ENCODE data around the gene IKZF2.

IKZF2 gene

DNA sequence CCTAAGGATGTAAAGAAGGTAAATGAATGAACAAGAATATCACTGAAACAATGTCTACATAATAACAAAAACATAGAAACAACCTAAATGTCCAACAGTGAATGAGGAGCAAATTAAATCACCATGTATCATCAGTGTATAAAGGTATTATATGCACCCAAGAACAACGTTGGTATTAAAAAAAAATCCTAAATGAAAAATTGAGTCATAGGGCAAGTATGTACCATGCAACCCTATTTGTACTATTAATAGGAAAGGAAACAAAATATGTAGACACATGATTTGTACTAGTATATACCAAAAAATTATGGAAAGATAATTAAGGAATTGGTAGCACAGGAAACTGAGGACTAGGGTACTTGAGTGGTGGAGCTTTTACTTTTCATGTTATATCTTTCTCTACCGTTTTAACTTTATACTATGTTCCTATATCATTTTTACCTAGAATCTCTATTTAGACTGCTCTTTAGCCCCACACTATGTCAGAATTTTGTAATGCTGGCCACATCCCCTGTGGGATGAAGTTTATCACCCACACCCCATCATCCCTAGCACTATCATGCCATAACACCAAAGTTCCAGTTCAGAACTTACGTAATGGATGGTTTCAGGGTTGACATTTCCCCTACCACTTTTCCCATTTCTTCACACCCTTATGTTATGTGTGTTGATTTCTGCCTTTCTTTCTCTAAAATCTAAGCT lies 25.6 kb downstream of the IKZF2 start:
- no peak overlapping the region for H3K27ac ChIP-seq
- ChIA-PET POLR2A (ENCODE audit: low non-redundant PET) (no interaction called here), CTCF (no interaction called here)
- no peak for DNase-seq (ENCODE audit: low spot score)
- TF ChIP-seq, protein P1, sequence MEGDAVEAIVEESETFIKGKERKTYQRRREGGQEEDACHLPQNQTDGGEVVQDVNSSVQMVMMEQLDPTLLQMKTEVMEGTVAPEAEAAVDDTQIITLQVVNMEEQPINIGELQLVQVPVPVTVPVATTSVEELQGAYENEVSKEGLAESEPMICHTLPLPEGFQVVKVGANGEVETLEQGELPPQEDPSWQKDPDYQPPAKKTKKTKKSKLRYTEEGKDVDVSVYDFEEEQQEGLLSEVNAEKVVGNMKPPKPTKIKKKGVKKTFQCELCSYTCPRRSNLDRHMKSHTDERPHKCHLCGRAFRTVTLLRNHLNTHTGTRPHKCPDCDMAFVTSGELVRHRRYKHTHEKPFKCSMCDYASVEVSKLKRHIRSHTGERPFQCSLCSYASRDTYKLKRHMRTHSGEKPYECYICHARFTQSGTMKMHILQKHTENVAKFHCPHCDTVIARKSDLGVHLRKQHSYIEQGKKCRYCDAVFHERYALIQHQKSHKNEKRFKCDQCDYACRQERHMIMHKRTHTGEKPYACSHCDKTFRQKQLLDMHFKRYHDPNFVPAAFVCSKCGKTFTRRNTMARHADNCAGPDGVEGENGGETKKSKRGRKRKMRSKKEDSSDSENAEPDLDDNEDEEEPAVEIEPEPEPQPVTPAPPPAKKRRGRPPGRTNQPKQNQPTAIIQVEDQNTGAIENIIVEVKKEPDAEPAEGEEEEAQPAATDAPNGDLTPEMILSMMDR (conservative IDR thresholded peaks at IDR 0.05; ENCODE audit: low read depth): no peak

DNA sequence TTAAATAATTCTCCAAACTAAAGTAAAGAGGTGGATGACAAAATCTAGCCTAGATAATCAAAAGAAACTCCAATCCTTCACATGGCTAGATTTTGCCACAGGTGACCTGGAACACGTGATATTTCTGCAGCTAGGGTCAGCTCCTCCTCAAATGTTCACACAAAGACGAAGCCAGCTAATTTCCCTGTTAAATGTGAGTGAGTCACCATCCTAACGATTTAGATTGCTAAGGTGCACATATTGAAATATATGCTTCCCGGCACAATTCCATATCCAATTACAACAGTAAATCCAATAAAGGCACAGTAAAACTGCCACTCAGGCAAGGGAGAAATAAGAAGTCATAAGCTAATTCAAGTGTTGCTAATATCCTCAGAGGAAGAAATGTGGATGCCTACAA lies 28.7 kb downstream of the IKZF2 start:
- H3K27ac ChIP-seq: no peak overlapping the region
- peak; percentile 19 for DNase-seq (ENCODE audit: low spot score)
- POLR2A ChIA-PET (ENCODE audit: low non-redundant PET): no interaction called here

DNA sequence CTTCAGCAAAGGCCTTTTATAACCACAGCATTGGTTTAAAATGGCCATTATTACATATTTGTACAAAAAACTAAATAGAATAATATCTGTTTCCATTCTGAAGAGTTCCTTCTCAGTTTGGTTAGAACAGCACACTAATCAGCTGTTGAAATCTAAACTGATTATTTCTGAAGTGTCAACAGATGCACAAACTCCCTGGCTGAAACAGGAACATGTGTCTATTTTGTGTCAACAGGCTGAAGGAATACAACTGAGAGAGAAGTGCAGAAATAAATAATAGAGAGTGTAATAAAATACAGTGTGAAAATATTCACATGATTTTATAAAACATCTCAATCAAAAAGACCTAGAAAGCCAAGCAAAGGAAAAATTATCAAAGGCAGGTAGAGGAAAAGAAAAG lies 29.7 kb downstream of the IKZF2 start:
- ChIA-PET CTCF (no interaction called here), POLR2A (ENCODE audit: low non-redundant PET) (no interaction called here)
- TF ChIP-seq, protein P1 (conservative IDR thresholded peaks at IDR 0.05; ENCODE audit: low read depth): no peak
- no peak for DNase-seq (ENCODE audit: low spot score)
- H3K27ac ChIP-seq: no peak overlapping the region

More for the DNA sequence above, 28.7 kb downstream of the IKZF2 start:
- TF ChIP-seq, protein P1 (conservative IDR thresholded peaks at IDR 0.05; ENCODE audit: low read depth): no peak
- CTCF ChIA-PET: interaction anchor here (0.6 kb wide), 1 partner anchor 48 kb away, joined by 3 read pairs; no protein-coding TSS in a partner anchor

DNA sequence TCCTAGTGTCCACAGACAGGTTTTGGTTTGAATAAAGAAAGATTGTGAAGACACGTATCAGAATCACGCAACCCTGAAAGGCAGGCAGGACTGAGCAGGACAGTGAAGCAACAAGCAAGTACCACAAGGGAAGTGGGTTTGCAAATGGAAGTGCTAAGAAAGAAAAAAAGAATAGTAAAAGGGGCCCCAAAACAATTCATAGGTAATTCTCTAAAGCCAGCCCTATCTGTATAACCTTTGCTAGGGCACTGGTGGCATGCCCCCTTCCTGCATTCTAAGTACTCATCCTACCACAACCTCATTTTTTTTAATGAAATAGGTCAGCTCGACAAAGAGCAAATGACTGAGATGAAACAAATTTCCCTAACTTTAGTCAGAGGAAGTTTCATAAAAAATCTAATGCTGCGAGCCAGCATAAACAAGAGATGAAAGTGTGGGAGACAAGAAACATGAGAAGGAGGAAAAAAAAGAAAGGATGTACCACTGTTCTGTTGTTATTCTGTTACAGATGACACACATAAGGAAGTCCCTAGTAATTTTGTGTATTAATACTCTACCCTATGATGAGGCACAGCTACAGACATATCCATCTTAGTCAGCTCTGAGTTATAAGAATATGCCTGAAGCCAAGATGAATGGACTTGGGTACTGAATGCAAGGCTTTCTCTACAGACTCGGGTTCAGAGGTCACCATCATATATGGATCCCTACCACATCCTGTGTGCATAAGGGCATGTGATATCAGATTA lies 32.2 kb downstream of the IKZF2 start:
- POLR2A ChIA-PET (ENCODE audit: low non-redundant PET): no interaction called here
- DNase-seq (ENCODE audit: low spot score): peak; percentile 3
- TF ChIP-seq, protein P1 (conservative IDR thresholded peaks at IDR 0.05; ENCODE audit: low read depth): no peak
- H3K27ac ChIP-seq: no peak overlapping the region
- CTCF ChIA-PET: no interaction called here

DNA sequence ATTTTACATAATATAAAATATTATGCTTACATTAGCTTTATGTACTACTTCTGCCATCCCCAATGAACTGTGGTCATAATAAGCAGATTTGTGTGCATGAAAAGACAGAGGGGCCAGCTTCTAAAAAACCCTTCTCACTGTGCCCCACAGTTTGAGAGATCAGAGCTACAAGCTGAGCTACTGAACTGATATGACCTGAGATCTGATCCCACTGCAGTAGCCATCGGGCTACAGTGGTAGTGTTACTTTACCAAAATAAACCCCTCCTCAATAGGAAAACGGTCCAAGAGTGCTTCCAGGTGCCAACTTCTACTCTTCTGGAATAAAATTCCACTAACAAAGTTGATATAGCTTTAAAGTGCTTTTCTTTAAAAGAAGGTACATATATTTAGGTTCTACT lies 43.1 kb downstream of the IKZF2 start:
- ChIA-PET POLR2A (ENCODE audit: low non-redundant PET) (no interaction called here), CTCF (interaction anchor here (0.5 to 0.6 kb wide), 2 partner anchors 189 to 1520 kb away, joined by 3 to 4 read pairs; no protein-coding TSS in a partner anchor)
- H3K27ac ChIP-seq: no peak overlapping the region
- no peak for DNase-seq (ENCODE audit: low spot score)
- TF ChIP-seq, protein P1 (conservative IDR thresholded peaks at IDR 0.05; ENCODE audit: low read depth): no peak

DNA sequence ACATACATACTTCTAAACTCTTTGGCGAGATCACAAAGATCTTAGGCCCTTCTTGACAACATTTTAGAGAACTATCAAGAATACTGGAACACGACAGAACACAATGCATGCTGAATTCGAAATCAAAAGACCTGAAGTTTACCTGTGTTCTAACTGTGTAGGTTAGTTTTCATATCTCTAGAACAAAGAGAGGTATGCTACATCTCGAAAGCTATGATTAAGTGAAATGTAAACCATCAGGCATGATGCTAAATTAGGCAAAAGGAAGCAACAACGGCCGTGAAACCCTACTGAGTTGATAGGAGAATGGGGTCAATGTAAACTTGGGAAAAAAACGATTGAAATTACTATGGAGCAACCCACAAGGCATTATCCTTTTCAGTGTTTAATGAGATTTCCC lies 43.7 kb downstream of the IKZF2 start:
- H3K27ac ChIP-seq: no peak overlapping the region
- POLR2A ChIA-PET (ENCODE audit: low non-redundant PET): no interaction called here
- no peak for DNase-seq (ENCODE audit: low spot score)
- CTCF ChIA-PET: no interaction called here
- TF ChIP-seq, protein P1 (conservative IDR thresholded peaks at IDR 0.05; ENCODE audit: low read depth): no peak
